HG03066 (cell line): ENCODE measurements around the gene RAET1G.
"Not testable (repeated sequence)": the region's sequence is repeated elsewhere in the genome, so short reads cannot be mapped to it uniquely, and the experiment has no call there.

Experiments used
- ATAC-seq: cut with Tn5 transposase; IDR thresholded peaks from one replicate; pipeline ENCODE4 v1.9.1; 2021; ENCODE audit warnings: low read depth; ENCODE audit not compliant: unreplicated experiment

Gene RAET1G

GRCh38 chr6:149915970-149916865 is 6.7 kb downstream of the RAET1G start:
- no peak for ATAC-seq

GRCh38 chr6:149913540-149914240 is 9.2 kb downstream of the RAET1G start:
- ATAC-seq = no peak

- ATAC-seq = no peak
These were observed 9.8 kb downstream of the RAET1G start for GRCh38 chr6:149913085-149913484.

GRCh38 chr6:149912680-149913079 is 10.2 kb downstream of the RAET1G start:
- not testable (repeated sequence) for ATAC-seq

GRCh38 chr6:149910721-149911151 is 12.2 kb downstream of the RAET1G start:
- ATAC-seq = no peak

GRCh38 chr6:149909701-149910470 is 13.0 kb downstream of the RAET1G start:
- ATAC-seq = no peak

- not testable (repeated sequence) for ATAC-seq
These were observed 14.4 kb downstream of the RAET1G start for GRCh38 chr6:149908480-149908879.

- ATAC-seq = no peak
These were observed 15.6 kb downstream of the RAET1G start for GRCh38 chr6:149907317-149907716.

- no peak for ATAC-seq
These were observed 16.5 kb downstream of the RAET1G start for GRCh38 chr6:149906405-149906804.

- ATAC-seq = no peak
These were observed 17.0 kb downstream of the RAET1G start for GRCh38 chr6:149905911-149906371.

GRCh38 chr6:149905371-149905910 is 17.5 kb downstream of the RAET1G start:
- ATAC-seq = no peak

- ATAC-seq = no peak
These were observed 18.1 kb downstream of the RAET1G start for GRCh38 chr6:149904661-149905370.

GRCh38 chr6:149903938-149904611 is 18.8 kb downstream of the RAET1G start:
- ATAC-seq = no peak

- no peak for ATAC-seq
These were observed 21.3 kb downstream of the RAET1G start for GRCh38 chr6:149901444-149902140.

GRCh38 chr6:149900620-149901443 is 22.1 kb downstream of the RAET1G start:
- no peak for ATAC-seq

- ATAC-seq = no peak
These were observed 22.8 kb downstream of the RAET1G start for GRCh38 chr6:149899926-149900619.

GRCh38 chr6:149899486-149899885 is 23.4 kb downstream of the RAET1G start:
- no peak for ATAC-seq
